Right atrium auricular region (tissue), 2 donors: Measurements from ENCODE around the gene RGS9. TPM values are rescaled to one million over a fixed set of nuclear protein-coding genes. Genes with fewer than 3 reads are reported as not detected.
"Not testable (repeated sequence)": the region's sequence is repeated elsewhere in the genome, so short reads cannot be mapped to it uniquely, and the experiment has no call there.

Experiments
- DNase-seq: peaks from one replicate; pipeline ENCODE4 v3.0.0-alpha.2; 2019; ENCODE audit warnings: low spot score
- H3K27ac ChIP-seq, 2 donors: fragments of 200-600 bp; sonication (generic); 1 replicate in 1 of 2; 2 replicates in 1 of 2; pipeline ENCODE4 v1.5.1; 2016 to 2019
- H3K27me3 ChIP-seq, 2 donors: fragments of 200-600 bp; sonication (generic); one replicate each; pipeline versions ENCODE4 v1.5.1 to v1.6.0; 2017 to 2019
- H3K36me3 ChIP-seq: fragments of 200-600 bp; sonication (generic); one replicate; pipeline ENCODE4 v1.5.1; 2016
- H3K4me1 ChIP-seq, 2 donors: fragments of 200-600 bp; sonication (generic); one replicate each; pipeline versions ENCODE4 v1.5.1 to v1.6.0; 2017 to 2019
- H3K4me3 ChIP-seq, 2 donors: fragments of 200-600 bp; sonication (generic); 1 replicate in 1 of 2; 2 replicates in 1 of 2; pipeline ENCODE4 v1.5.1; 2017 to 2019; ENCODE audit warnings: mild to moderate bottlenecking in 1 of 2, moderate library complexity in 1 of 2
- H3K9me3 ChIP-seq, 2 donors: fragments of 200-600 bp; sonication (generic); one replicate each; pipeline ENCODE4 v1.5.1; 2019
- CTCF ChIP-seq, 2 donors: fragments of 200-600 bp; sonication (generic); IDR thresholded peaks; one replicate each; pipeline ENCODE4 v1.5.1; 2019; ENCODE audit warnings: antibody characterized with exemption in 2 of 2
- total RNA-seq, 2 donors: library from RNA; depleted of rRNA; stranded (reverse); fragments of >200 nt; gene quantifications; one replicate each; pipeline ENCODE4 v1.1.0, GENCODE V29; 2016

RGS9 gene
- total RNA-seq, 2 donors from 2014 or later = 2.3 to 6.9 TPM

DNA sequence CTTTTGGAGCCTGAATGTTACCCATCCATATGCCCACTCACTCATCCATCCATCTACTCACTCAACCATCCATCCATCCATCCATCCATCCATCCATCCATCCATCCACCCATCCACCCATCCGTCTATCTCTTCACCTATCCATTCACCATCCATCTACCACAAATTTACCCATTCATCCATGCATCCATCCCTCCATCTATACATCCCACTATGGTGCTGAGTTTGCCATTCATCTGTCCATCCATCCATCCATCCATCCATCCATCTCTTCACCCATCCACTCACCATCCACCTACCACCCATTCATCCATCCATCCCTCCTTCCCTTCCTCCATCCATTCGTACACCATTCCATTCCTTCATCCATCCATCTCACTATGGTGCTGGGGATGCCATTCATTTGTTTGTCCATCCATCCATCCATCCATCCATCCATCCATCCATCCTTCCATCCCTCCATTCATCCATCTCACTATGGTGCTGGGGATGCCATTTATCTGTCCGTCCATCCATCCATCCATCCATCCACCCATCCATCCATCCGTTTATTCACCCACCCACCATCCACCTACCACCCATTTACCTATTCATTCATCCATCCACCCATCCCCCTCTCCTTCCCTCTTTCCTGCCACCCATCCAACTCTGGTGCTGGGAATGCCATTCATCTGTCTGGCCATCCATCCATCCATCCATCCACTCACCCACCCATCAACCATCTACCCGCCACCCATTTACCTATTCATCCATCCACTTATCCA lies 39.7 kb downstream of the RGS9 start:
- no peaks in the 10 kb centered on the region for H3K36me3 ChIP-seq
- no peaks in the 10 kb centered on the region for H3K27me3 ChIP-seq
- TF ChIP-seq CTCF (IDR thresholded peaks at IDR 0.05) = no peak
- H3K27ac ChIP-seq = no peak overlapping the region
- peaks cover 0 to 7% of the 10 kb centered on the region in 2 donors for H3K4me1 ChIP-seq
- H3K4me3 ChIP-seq = no peak overlapping the region
- no peaks in the 10 kb centered on the region for H3K9me3 ChIP-seq
- no peak for DNase-seq

DNA sequence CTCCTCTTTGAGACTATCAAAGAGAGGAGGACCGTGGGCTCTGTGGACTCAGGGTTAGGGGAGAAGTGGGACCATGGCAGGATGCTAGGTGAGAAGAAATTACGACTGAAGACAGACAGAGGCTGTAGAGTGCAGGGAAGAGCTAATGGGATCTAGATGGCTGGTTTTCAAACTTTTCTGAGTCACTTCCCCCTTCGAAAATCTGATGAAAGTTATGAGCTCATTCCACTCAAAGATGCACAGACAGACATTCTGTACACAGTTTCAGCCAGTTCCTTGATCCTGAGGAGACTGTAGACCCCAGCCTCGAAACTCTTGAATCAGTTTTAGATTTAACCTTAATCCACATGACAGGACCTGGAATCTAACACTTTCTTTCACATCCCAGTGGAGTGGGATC lies 40.7 kb downstream of the RGS9 start:
- H3K4me3 ChIP-seq = no peak overlapping the region
- no peaks in the 10 kb centered on the region for H3K27me3 ChIP-seq
- H3K36me3 ChIP-seq = no peaks in the 10 kb centered on the region
- no peak for DNase-seq
- H3K4me1 ChIP-seq = peaks cover 0 to 7% of the 10 kb centered on the region in 2 donors
- TF ChIP-seq CTCF (IDR thresholded peaks at IDR 0.05) = no peak
- H3K9me3 ChIP-seq = no peaks in the 10 kb centered on the region
- H3K27ac ChIP-seq = no peak overlapping the region

DNA sequence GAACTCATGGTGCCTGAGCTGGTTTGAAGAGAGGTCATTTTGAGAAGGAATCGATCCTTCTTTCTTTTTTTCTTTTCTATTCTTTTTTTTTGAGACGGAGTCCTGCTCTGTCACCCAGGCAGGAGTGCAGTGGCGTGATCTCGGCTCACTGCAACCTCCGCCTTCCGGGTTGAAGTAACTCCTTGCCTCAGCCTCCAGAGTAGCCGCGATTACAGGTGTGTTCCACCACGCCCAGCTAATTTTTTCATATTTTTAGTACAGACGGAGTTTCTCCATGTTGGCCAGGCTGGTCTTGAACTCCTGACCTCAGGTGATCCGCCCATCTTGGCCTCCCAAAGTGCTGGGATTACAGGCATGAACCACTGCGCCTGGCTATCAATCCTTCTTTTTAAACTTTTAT lies 43.1 kb downstream of the RGS9 start:
- DNase-seq, H3K4me1 ChIP-seq, H3K36me3 ChIP-seq, H3K27ac ChIP-seq, H3K9me3 ChIP-seq, H3K4me3 ChIP-seq, H3K27me3 ChIP-seq: not testable (repeated sequence)

DNA sequence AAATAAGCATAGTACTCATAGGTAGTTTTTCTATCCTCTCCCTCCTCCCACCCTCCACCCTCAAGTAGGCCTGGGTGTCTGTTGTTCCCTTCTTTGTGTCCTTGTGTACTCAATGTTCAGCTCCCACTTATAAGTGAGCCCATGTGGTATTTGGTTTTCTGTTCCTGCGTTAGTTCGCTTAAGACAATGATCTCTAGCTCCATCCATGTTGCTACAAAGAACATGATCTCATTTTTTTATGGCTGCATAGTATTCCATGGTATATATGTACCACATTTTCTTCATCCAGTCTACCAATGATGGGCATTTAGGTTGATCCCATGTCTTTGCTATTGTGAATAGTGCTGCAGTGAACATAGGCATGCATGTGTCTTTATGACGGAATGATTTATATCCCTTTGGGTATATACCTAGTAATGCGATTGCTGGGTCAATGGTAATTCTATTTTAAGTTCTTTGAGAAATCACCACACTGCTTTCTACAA lies 43.6 kb downstream of the RGS9 start:
- H3K4me1 ChIP-seq, H3K27ac ChIP-seq: not testable (repeated sequence)

DNA sequence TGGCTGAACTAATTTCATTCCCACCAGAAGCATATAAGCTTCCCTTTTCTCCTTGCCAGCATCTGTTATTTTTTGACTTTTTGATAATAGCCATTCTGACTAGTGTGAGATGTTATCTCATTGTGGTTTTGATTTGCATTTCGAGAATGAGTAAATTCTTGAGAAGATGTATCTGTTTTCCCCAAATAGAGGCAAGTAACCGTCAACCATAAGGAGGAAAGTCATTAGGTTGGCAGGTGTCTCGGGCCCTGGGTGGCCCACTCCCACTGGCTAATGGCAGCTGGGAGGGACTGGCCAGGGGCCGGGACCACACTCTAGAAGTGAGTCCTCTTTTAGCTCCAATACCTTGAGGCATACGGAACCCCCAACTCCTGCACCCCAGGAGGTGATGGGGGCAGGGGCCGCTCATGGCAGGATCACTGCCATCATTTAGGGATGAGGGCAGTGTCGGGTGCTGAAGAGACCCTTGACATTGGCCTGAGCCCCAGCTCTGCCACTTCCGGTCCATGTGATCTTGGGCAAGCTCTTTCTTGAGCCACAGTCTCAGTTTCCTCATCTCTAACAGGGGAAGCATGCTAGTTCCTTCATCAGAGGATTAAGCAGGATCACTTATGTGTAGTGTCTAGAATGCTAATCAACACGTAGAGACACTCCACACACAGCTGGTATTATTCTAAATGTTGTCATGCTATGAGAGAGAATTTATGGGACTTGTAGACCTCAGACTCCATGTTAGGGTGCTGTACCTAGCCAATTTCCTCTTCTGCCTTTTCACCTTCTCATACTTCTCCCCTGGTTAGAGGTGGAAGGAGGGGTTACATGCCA lies 44.3 kb downstream of the RGS9 start:
- H3K4me3 ChIP-seq = no peak overlapping the region
- no peaks in the 10 kb centered on the region for H3K36me3 ChIP-seq
- H3K27ac ChIP-seq = no peak overlapping the region
- no peak for TF ChIP-seq CTCF (IDR thresholded peaks at IDR 0.05)
- H3K4me1 ChIP-seq = no peaks in the 10 kb centered on the region
- no peaks in the 10 kb centered on the region for H3K9me3 ChIP-seq
- no peak for DNase-seq
- no peaks in the 10 kb centered on the region for H3K27me3 ChIP-seq

More for the DNA sequence above, 43.6 kb downstream of the RGS9 start:
- not testable (repeated sequence) for H3K4me3 ChIP-seq, DNase-seq, H3K27me3 ChIP-seq, H3K9me3 ChIP-seq, H3K36me3 ChIP-seq

GRCh38 chr17:65182233-65182632 lies 45.1 kb downstream of the RGS9 start:
- DNase-seq = no peak
- Histone ChIP-seq H3K27ac (no peak overlapping the region), H3K9me3 (no peaks in the 10 kb centered on the region), H3K36me3 (no peaks in the 10 kb centered on the region), H3K4me1 (no peaks in the 10 kb centered on the region), H3K27me3 (no peaks in the 10 kb centered on the region), H3K4me3 (no peak overlapping the region)
- no peak for TF ChIP-seq CTCF (IDR thresholded peaks at IDR 0.05)
